B cell (primary cell): ENCODE results near the gene CNTF.

Experiments
- EZH2 ChIP-seq: IDR thresholded peaks from 2 replicates; pipeline ENCODE4 v1.6.1; 2012; ENCODE audit warnings: borderline replicate concordance, low read depth, mild to moderate bottlenecking, moderate library complexity, low read length; ENCODE audit not compliant: insufficient read depth, poor library complexity, severe bottlenecking
- TF ChIP-seq, protein P1 (sequence below): fragments of 200-600 bp; IDR thresholded peaks from one replicate; pipeline ENCODE4 v1.8.0; 2022; ENCODE audit warnings: antibody characterized with exemption, mild to moderate bottlenecking

DNA sequence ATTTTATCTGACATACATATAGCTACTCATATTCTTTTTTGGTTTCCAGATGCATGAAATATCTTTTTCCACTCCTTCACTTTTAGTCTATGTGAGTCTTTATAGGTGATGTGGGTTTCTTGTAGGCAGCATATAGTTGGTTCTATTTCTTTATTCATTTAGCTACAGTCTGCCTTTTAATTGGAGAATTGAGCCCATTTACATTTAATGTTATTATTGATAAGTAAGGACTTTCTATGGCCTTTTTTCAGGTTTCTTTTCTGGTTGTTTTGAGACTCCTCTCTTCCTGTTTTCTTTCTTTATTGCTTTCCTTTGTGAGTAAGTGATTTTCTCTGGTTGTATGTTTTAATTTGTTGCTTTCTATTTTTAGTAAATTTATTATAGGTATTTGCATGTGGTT lies 27.2 kb downstream of the CNTF start:
- TF ChIP-seq, protein P1, sequence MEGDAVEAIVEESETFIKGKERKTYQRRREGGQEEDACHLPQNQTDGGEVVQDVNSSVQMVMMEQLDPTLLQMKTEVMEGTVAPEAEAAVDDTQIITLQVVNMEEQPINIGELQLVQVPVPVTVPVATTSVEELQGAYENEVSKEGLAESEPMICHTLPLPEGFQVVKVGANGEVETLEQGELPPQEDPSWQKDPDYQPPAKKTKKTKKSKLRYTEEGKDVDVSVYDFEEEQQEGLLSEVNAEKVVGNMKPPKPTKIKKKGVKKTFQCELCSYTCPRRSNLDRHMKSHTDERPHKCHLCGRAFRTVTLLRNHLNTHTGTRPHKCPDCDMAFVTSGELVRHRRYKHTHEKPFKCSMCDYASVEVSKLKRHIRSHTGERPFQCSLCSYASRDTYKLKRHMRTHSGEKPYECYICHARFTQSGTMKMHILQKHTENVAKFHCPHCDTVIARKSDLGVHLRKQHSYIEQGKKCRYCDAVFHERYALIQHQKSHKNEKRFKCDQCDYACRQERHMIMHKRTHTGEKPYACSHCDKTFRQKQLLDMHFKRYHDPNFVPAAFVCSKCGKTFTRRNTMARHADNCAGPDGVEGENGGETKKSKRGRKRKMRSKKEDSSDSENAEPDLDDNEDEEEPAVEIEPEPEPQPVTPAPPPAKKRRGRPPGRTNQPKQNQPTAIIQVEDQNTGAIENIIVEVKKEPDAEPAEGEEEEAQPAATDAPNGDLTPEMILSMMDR: no peak
- TF ChIP-seq EZH2: no peak
